Esophagus muscularis mucosa (tissue), 4 donors: ENCODE measurements around the gene DOCK3. TPM values are rescaled to one million over a fixed set of nuclear protein-coding genes. Genes with fewer than 3 reads are reported as not detected.

Source experiments
- DNase-seq: peaks from one replicate; pipeline ENCODE4 v3.0.0-alpha.2; 2017; ENCODE audit errors: extremely low spot score
- H3K27ac ChIP-seq, 4 donors: fragments of 200-600 bp; sonication (generic); replicated peaks in 1 of 4; 1 replicate in 3 of 4; 2 replicates in 1 of 4; pipeline ENCODE4 v1.5.1; 2016 to 2019; ENCODE audit warnings: mild to moderate bottlenecking in 1 of 4
- H3K27me3 ChIP-seq, 4 donors: fragments of 200-600 bp; sonication (generic); one replicate each; pipeline versions ENCODE4 v1.5.1 to v1.6.0; 2016 to 2019
- H3K36me3 ChIP-seq, 4 donors: fragments of 200-600 bp; sonication (generic); one replicate each; pipeline ENCODE4 v1.5.1; 2016 to 2019
- H3K4me1 ChIP-seq, 4 donors: fragments of 200-600 bp; sonication (generic); one replicate each; pipeline ENCODE4 v1.5.1; 2016 to 2019
- H3K4me3 ChIP-seq, 4 donors: fragments of 200-600 bp; sonication (generic); 1 replicate in 2 of 4; 2 replicates in 2 of 4; pipeline ENCODE4 v1.5.1; 2016 to 2019; ENCODE audit warnings: mild to moderate bottlenecking in 4 of 4, moderate library complexity in 1 of 4
- H3K9me3 ChIP-seq, 4 donors: fragments of 200-600 bp; sonication (generic); 1 replicate in 3 of 4; 2 replicates in 1 of 4; pipeline ENCODE4 v1.5.1; 2016 to 2019
- CTCF ChIP-seq, 3 experiments: fragments of 200-600 bp in 2 of 3; fragments of 450-650 bp in 1 of 3; sonication (generic) in 2 of 3; IDR thresholded peaks; one replicate each; pipeline ENCODE4 v1.5.1; 2017 to 2019; ENCODE audit warnings: antibody characterized with exemption in 3 of 3, mild to moderate bottlenecking in 2 of 3, moderate library complexity in 1 of 3
- EP300 ChIP-seq: sonication (generic); formaldehyde crosslinking; IDR thresholded peaks from one replicate; pipeline ENCODE4 v1.6.1; 2017; ENCODE audit warnings: antibody characterized with exemption
- POLR2A ChIP-seq: fragments of 450-650 bp; IDR thresholded peaks from one replicate; pipeline ENCODE4 v1.6.1; 2017; ENCODE audit warnings: antibody characterized with exemption, moderate library complexity, mild to moderate bottlenecking, low read depth
- POLR2AphosphoS5 ChIP-seq, 2 donors: sonication (generic); formaldehyde crosslinking; IDR thresholded peaks; one replicate each; pipeline ENCODE4 v1.6.1; 2017; ENCODE audit warnings: antibody characterized with exemption in 2 of 2
- WGBS: methylation state at CpG from one replicate; pipeline ENCODE4 v1.1.5; 2018; 5-methylcytosine and 5-hydroxymethylcytosine counted together
- intact Hi-C: fragments of 100-400 bp; cut with DNase I; formaldehyde crosslinking; loops from one replicate; pipeline ENCODE4 v1.15.1; 2023
- total RNA-seq, 4 donors: library from RNA; depleted of rRNA; stranded (reverse); fragments of >200 nt; gene quantifications; one replicate each; pipeline versions ENCODE4 v1.1.0 to v1.2.1, GENCODE V29; 2016

The DOCK3 gene
- total RNA-seq, 4 donors from 2014 or later: 5.4 to 10.6 (median 7.2) TPM

GRCh38 chr3:51224283-51224682 is 549.6 kb downstream of the DOCK3 start:
- Histone ChIP-seq H3K4me3 (no peak overlapping the region), H3K36me3 (peaks cover 0 to 9% (median 7%) of the 10 kb centered on the region in 4 donors), H3K27ac (no peak overlapping the region), H3K9me3 (no peaks in the 10 kb centered on the region), H3K27me3 (no peaks in the 10 kb centered on the region), H3K4me1 (no peaks in the 10 kb centered on the region)
- TF ChIP-seq POLR2AphosphoS5 (IDR thresholded peaks at IDR 0.05) (no peak), CTCF (IDR thresholded peaks at IDR 0.05) (no peak), EP300 (no peak), POLR2A (no peak)
- intact Hi-C loops: no loop called here
- DNase-seq: no peak
- 89% methylated on average over 1 of the region's 1 CpG for WGBS

GRCh38 chr3:51224843-51225242 is 550.1 kb downstream of the DOCK3 start:
- Histone ChIP-seq H3K36me3 (peaks cover 0 to 9% (median 7%) of the 10 kb centered on the region in 4 donors), H3K4me3 (no peak overlapping the region), H3K27ac (no peak overlapping the region), H3K4me1 (no peaks in the 10 kb centered on the region), H3K27me3 (no peaks in the 10 kb centered on the region), H3K9me3 (no peaks in the 10 kb centered on the region)
- no peak for DNase-seq
- TF ChIP-seq CTCF (IDR thresholded peaks at IDR 0.05) (no peak), POLR2AphosphoS5 (IDR thresholded peaks at IDR 0.05) (no peak), POLR2A (no peak), EP300 (no peak)
- WGBS: 86% methylated on average over 1 of the region's 1 CpG
- intact Hi-C loops: no loop called here

GRCh38 chr3:51242939-51243338 is 568.2 kb downstream of the DOCK3 start:
- Histone ChIP-seq H3K27me3 (no peaks in the 10 kb centered on the region), H3K27ac (no peak overlapping the region), H3K4me1 (no peaks in the 10 kb centered on the region), H3K9me3 (peaks cover 0 to 3% (median 0%) of the 10 kb centered on the region in 4 donors), H3K4me3 (no peak overlapping the region), H3K36me3 (peaks cover 0 to 7% (median 2%) of the 10 kb centered on the region in 4 donors)
- 100% methylated on average over 1 of the region's 3 CpGs for WGBS
- TF ChIP-seq POLR2AphosphoS5 (IDR thresholded peaks at IDR 0.05): no peak
- TF ChIP-seq EP300: no peak
- no peak for TF ChIP-seq CTCF (IDR thresholded peaks at IDR 0.05)
- TF ChIP-seq POLR2A: no peak
- peak; percentile 80 for DNase-seq
- intact Hi-C loops: no loop called here

GRCh38 chr3:51243924-51244323 is 569.2 kb downstream of the DOCK3 start:
- intact Hi-C loops: no loop called here
- TF ChIP-seq POLR2A (no peak), CTCF (IDR thresholded peaks at IDR 0.05) (no peak), POLR2AphosphoS5 (IDR thresholded peaks at IDR 0.05) (no peak), EP300 (no peak)
- Histone ChIP-seq H3K27ac (no peak overlapping the region), H3K4me3 (no peak overlapping the region), H3K27me3 (no peaks in the 10 kb centered on the region), H3K9me3 (peaks cover 0 to 3% (median 0%) of the 10 kb centered on the region in 4 donors), H3K36me3 (peaks cover 0 to 7% (median 2%) of the 10 kb centered on the region in 4 donors), H3K4me1 (no peaks in the 10 kb centered on the region)
- no peak for DNase-seq

- intact Hi-C loops: no loop called here
- no peaks in the 10 kb centered on the region for H3K4me1 ChIP-seq
- DNase-seq: no peak
- no peaks in the 10 kb centered on the region for H3K27me3 ChIP-seq
- H3K27ac ChIP-seq: no peak overlapping the region
- TF ChIP-seq EP300 (no peak), POLR2A (no peak)
- H3K4me3 ChIP-seq: no peak overlapping the region
- peaks cover 0 to 3% (median 0%) of the 10 kb centered on the region in 4 donors for H3K9me3 ChIP-seq
- H3K36me3 ChIP-seq: peaks cover 0 to 7% (median 2%) of the 10 kb centered on the region in 4 donors
- WGBS: 88% methylated on average over 2 of the region's 2 CpGs
Measured at GRCh38 chr3:51245867-51246266, 571.1 kb downstream of the DOCK3 start.
